ENCODE results near the gene TBC1D22A.

The TBC1D22A gene

GRCh38 chr22:47059701-47060161, 297.3 kb downstream of the TBC1D22A start:
- no peak for DNase-seq (ENCODE audit: low read depth)

GRCh38 chr22:47060718-47061117, 298.3 kb downstream of the TBC1D22A start:
- no peak for DNase-seq (ENCODE audit: low read depth)

- no peak for DNase-seq (ENCODE audit: low read depth)
These were observed 298.8 kb downstream of the TBC1D22A start for GRCh38 chr22:47061226-47061625.

GRCh38 chr22:47062126-47062525, 299.7 kb downstream of the TBC1D22A start:
- DNase-seq (ENCODE audit: low read depth): no peak

GRCh38 chr22:47063071-47063509, 300.6 kb downstream of the TBC1D22A start:
- DNase-seq (ENCODE audit: low read depth): no peak

- DNase-seq (ENCODE audit: low read depth): no peak
These were observed 301.2 kb downstream of the TBC1D22A start for GRCh38 chr22:47063606-47064005.

- no peak for DNase-seq (ENCODE audit: low read depth)
These were observed 301.6 kb downstream of the TBC1D22A start for GRCh38 chr22:47064016-47064415.

GRCh38 chr22:47064416-47064815, 302.0 kb downstream of the TBC1D22A start:
- DNase-seq (ENCODE audit: low read depth): no peak

GRCh38 chr22:47065756-47066615, 303.5 kb downstream of the TBC1D22A start:
- DNase-seq (ENCODE audit: low read depth): peak; percentile 23

- no peak for DNase-seq (ENCODE audit: low read depth)
These were observed 304.1 kb downstream of the TBC1D22A start for GRCh38 chr22:47066616-47066905.

GRCh38 chr22:47067321-47067890, 305.0 kb downstream of the TBC1D22A start:
- no peak for DNase-seq (ENCODE audit: low read depth)

GRCh38 chr22:47067911-47068625, 305.6 kb downstream of the TBC1D22A start:
- no peak for DNase-seq (ENCODE audit: low read depth)

- no peak for DNase-seq (ENCODE audit: low read depth)
These were observed 306.2 kb downstream of the TBC1D22A start for GRCh38 chr22:47068626-47068996.

- DNase-seq (ENCODE audit: low read depth): no peak
These were observed 306.8 kb downstream of the TBC1D22A start for GRCh38 chr22:47069270-47069669.

GRCh38 chr22:47071078-47071806, 308.8 kb downstream of the TBC1D22A start:
- no peak for DNase-seq (ENCODE audit: low read depth)

- no peak for DNase-seq (ENCODE audit: low read depth)
These were observed 309.6 kb downstream of the TBC1D22A start for GRCh38 chr22:47071807-47072641.

- no peak for DNase-seq (ENCODE audit: low read depth)
These were observed 310.2 kb downstream of the TBC1D22A start for GRCh38 chr22:47072642-47072967.

- no peak for DNase-seq (ENCODE audit: low read depth)
These were observed 310.6 kb downstream of the TBC1D22A start for GRCh38 chr22:47073075-47073474.

GRCh38 chr22:47074105-47074504, 311.7 kb downstream of the TBC1D22A start:
- DNase-seq (ENCODE audit: low read depth): no peak

GRCh38 chr22:47075568-47075967, 313.1 kb downstream of the TBC1D22A start:
- DNase-seq (ENCODE audit: low read depth): no peak

- no peak for DNase-seq (ENCODE audit: low read depth)
These were observed 314.3 kb downstream of the TBC1D22A start for GRCh38 chr22:47076758-47077157.

- no peak for DNase-seq (ENCODE audit: low read depth)
These were observed 317.6 kb downstream of the TBC1D22A start for GRCh38 chr22:47080100-47080499.

Measured in iris pigment epithelial cell (primary cell).